ENCODE results near the gene TRAF6. TPM values are rescaled to one million over a fixed set of nuclear protein-coding genes. Genes with fewer than 3 reads are reported as not detected.

Gene TRAF6
- total RNA-seq, 1 experiment from 2014 or later: 9.2 TPM

DNA sequence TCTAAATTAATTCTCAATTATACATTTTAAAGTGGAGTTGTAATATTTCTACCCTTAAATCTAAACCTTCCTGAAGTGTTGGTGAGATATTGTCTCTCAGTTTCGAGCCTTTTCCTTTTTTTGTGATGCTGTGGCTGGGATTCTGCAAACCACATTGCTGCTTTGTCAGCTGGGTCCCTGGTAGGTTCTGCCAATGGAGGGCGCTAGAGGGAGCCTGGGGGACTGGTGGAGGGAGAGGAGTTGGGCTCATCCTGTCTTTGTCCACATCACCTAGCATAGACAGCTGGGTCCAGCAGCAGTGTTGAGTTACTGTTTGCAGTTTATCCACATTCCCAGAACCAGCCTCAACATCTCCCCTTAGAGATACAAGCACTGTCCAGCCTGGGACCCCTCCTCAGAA, 41.0 kb downstream of the TRAF6 start:
- H3K9me3 Mint-ChIP-seq (ENCODE audit: unreplicated experiment): no peaks in the 10 kb centered on the region
- peaks cover 18% of the 10 kb centered on the region for H3K4me1 Mint-ChIP-seq (ENCODE audit: insufficient read depth, unreplicated experiment)
- ChIA-PET CTCF (interaction anchor here (0.6 to 5.9 kb wide), 6 partner anchors 9 to 169 kb away, joined by 3 to 49 read pairs (median 6); no protein-coding TSS in a partner anchor), POLR2A (interaction anchor here (0.9 kb wide), 1 partner anchor 14 kb away, joined by 3 read pairs; no protein-coding TSS in a partner anchor)
- no peak overlapping the region for H3K27ac Mint-ChIP-seq (ENCODE audit: low read depth, unreplicated experiment)
- BruUV-seq (replicated peaks): no TSS peak
- peaks cover 7% of the 10 kb centered on the region for H3K36me3 Mint-ChIP-seq (ENCODE audit: insufficient read depth, unreplicated experiment)
- intact Hi-C loops (cut with micrococcal nuclease): no loop called here
- H3K4me3 Mint-ChIP-seq (ENCODE audit: unreplicated experiment): no peak overlapping the region
- H3K27me3 Mint-ChIP-seq (ENCODE audit: insufficient read depth, unreplicated experiment): no peaks in the 10 kb centered on the region
- DNase-seq (ENCODE audit: unreplicated experiment): peak; percentile 14
- TF ChIP-seq, protein P1, sequence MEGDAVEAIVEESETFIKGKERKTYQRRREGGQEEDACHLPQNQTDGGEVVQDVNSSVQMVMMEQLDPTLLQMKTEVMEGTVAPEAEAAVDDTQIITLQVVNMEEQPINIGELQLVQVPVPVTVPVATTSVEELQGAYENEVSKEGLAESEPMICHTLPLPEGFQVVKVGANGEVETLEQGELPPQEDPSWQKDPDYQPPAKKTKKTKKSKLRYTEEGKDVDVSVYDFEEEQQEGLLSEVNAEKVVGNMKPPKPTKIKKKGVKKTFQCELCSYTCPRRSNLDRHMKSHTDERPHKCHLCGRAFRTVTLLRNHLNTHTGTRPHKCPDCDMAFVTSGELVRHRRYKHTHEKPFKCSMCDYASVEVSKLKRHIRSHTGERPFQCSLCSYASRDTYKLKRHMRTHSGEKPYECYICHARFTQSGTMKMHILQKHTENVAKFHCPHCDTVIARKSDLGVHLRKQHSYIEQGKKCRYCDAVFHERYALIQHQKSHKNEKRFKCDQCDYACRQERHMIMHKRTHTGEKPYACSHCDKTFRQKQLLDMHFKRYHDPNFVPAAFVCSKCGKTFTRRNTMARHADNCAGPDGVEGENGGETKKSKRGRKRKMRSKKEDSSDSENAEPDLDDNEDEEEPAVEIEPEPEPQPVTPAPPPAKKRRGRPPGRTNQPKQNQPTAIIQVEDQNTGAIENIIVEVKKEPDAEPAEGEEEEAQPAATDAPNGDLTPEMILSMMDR (IDR thresholded peaks at IDR 0.05; ENCODE audit: unreplicated experiment): no peak

DNA sequence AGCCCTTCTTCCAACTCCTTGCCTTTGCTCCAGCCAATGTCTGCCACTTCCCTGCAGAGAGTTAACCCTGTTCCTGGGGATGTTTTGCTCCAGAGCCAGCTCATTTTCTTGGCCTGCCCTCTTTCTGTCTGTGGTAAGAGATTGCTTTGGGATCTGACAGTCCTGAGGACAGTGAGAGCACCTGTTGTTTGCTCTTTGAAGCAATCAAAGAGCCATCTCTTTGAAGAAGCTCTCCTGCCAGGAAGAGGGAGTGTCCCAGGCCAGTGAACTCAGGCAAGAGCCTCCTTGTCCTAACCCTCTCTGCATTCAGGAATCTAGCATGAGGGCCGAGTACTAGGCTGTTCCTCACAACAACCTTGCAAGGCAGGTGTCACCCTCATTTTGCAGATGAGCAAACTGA, 42.2 kb downstream of the TRAF6 start:
- CTCF ChIA-PET: interaction anchor here (0.5 to 5.9 kb wide), 8 partner anchors 11 to 980 kb away, joined by 3 to 49 read pairs (median 5); no protein-coding TSS in a partner anchor
- TF ChIP-seq, protein P1 (IDR thresholded peaks at IDR 0.05; ENCODE audit: unreplicated experiment): no peak
- no peak for DNase-seq (ENCODE audit: unreplicated experiment)
- intact Hi-C loops (cut with micrococcal nuclease): no loop called here
- POLR2A ChIA-PET: interaction anchor here (0.6 to 1.2 kb wide), 5 partner anchors 10 to 171 kb away, joined by 3 to 5 read pairs (median 3); partner anchors contain the start of gene PRR5L
- H3K4me3 Mint-ChIP-seq (ENCODE audit: unreplicated experiment): no peak overlapping the region
- H3K36me3 Mint-ChIP-seq (ENCODE audit: insufficient read depth, unreplicated experiment): peaks cover 14% of the 10 kb centered on the region
- H3K9me3 Mint-ChIP-seq (ENCODE audit: unreplicated experiment): no peaks in the 10 kb centered on the region
- H3K27me3 Mint-ChIP-seq (ENCODE audit: insufficient read depth, unreplicated experiment): no peaks in the 10 kb centered on the region
- H3K27ac Mint-ChIP-seq (ENCODE audit: low read depth, unreplicated experiment): peak overlapping the region; percentile 68
- H3K4me1 Mint-ChIP-seq (ENCODE audit: insufficient read depth, unreplicated experiment): peaks cover 18% of the 10 kb centered on the region
- BruUV-seq (replicated peaks): no TSS peak

DNA sequence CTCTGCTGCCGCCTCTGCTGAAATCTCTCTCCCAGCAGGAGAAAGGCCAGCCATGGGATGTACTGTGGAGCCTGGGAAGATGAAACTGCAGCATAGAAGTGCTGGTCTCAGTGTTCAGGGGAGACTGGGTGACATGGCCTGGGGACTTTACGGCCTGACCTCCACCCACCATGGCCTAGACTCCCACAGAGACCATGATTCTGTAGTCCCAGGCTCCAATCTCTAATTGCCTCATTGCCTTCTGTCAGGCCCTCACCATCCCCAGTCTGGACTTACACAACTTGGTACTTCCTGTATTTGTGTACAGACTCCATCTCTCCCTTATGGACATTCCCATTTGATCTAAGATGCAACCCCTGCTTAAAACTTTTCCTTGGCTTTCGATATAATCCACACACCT, 43.1 kb downstream of the TRAF6 start:
- DNase-seq (ENCODE audit: unreplicated experiment): no peak
- Mint-ChIP-seq H3K27ac (ENCODE audit: low read depth, unreplicated experiment) (peak overlapping the region; percentile 68), H3K27me3 (ENCODE audit: insufficient read depth, unreplicated experiment) (no peaks in the 10 kb centered on the region), H3K4me1 (ENCODE audit: insufficient read depth, unreplicated experiment) (peaks cover 16% of the 10 kb centered on the region), H3K36me3 (ENCODE audit: insufficient read depth, unreplicated experiment) (peaks cover 17% of the 10 kb centered on the region), H3K9me3 (ENCODE audit: unreplicated experiment) (no peaks in the 10 kb centered on the region), H3K4me3 (ENCODE audit: unreplicated experiment) (no peak overlapping the region)
- no TSS peak for BruUV-seq (replicated peaks)
- intact Hi-C loops (cut with micrococcal nuclease): no loop called here
- TF ChIP-seq, protein P1 (IDR thresholded peaks at IDR 0.05; ENCODE audit: unreplicated experiment): no peak
- CTCF ChIA-PET: interaction anchor here (0.6 to 5.9 kb wide), 3 partner anchors 11 to 1202 kb away, joined by 3 to 49 read pairs (median 4); no protein-coding TSS in a partner anchor
- POLR2A ChIA-PET: interaction anchor here (0.8 to 1.0 kb wide), 2 partner anchors 11 to 42 kb away, joined by 3 read pairs; no protein-coding TSS in a partner anchor

DNA sequence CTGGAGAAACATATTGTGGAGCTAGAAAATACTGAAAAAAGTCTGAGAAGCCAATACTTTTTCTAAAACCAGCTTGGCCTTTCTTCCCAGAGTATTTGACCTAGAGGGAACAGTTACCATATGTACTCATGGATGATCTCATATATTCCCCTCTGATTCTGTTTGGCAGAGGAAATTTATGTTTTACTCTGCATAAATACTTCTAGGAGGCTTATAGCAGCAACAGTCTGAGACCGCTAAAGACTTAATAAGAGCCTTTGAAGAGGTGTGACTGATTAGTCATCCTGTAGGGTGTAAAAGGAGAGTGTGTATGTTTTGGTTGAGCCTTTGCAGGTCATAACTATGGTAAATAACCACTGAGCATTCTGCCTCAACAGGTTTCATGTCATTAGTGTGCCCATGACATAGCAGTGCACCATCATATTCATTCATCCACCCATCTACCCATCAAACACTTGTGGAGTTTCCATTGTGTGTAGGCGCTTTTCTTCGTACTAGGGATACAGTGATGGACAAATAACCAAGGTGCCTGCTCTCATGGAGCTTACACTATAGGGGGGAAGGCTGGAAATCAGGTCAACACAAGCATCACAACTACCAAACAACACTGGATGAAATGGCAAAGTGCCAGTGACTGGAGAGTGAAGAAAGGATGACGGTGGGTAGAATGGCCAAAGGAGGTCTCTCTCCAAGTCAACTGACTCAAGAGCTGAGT, 44.5 kb downstream of the TRAF6 start:
- intact Hi-C loops (cut with micrococcal nuclease): no loop called here
- peaks cover 24% of the 10 kb centered on the region for H3K36me3 Mint-ChIP-seq (ENCODE audit: insufficient read depth, unreplicated experiment)
- no peak overlapping the region for H3K4me3 Mint-ChIP-seq (ENCODE audit: unreplicated experiment)
- BruUV-seq (replicated peaks): no TSS peak
- DNase-seq (ENCODE audit: unreplicated experiment): no peak
- TF ChIP-seq, protein P1 (IDR thresholded peaks at IDR 0.05; ENCODE audit: unreplicated experiment): no peak
- no peaks in the 10 kb centered on the region for H3K27me3 Mint-ChIP-seq (ENCODE audit: insufficient read depth, unreplicated experiment)
- no peaks in the 10 kb centered on the region for H3K9me3 Mint-ChIP-seq (ENCODE audit: unreplicated experiment)
- ChIA-PET CTCF (interaction anchor here (0.6 to 5.9 kb wide), 3 partner anchors 13 to 173 kb away, joined by 3 to 49 read pairs (median 6); no protein-coding TSS in a partner anchor), POLR2A (no interaction called here)
- H3K27ac Mint-ChIP-seq (ENCODE audit: low read depth, unreplicated experiment): no peak overlapping the region
- H3K4me1 Mint-ChIP-seq (ENCODE audit: insufficient read depth, unreplicated experiment): peaks cover 12% of the 10 kb centered on the region
